Esophagus (tissue), 2 donors: ENCODE results near the gene RUFY1. TPM values are rescaled to one million over a fixed set of nuclear protein-coding genes. Genes with fewer than 3 reads are reported as not detected.

ENCODE experiments used
- H3K27ac ChIP-seq, 2 donors: one replicate each; pipeline ENCODE4 v1.5.1; 2013; ENCODE audit warnings: low read depth in 2 of 2, mild to moderate bottlenecking in 2 of 2, inconsistent platforms in 1 of 2, low read length in 1 of 2, moderate library complexity in 1 of 2
- H3K27me3 ChIP-seq, 2 donors: one replicate each; pipeline ENCODE4 v1.6.1; 2013; ENCODE audit warnings: low read length in 2 of 2, control low read depth in 1 of 2, mild to moderate bottlenecking in 1 of 2; ENCODE audit not compliant: insufficient read depth in 2 of 2, control insufficient read depth in 1 of 2
- H3K36me3 ChIP-seq, 2 donors: one replicate each; pipeline ENCODE4 v1.6.1; 2013; ENCODE audit warnings: low read length in 1 of 2; ENCODE audit not compliant: control insufficient read depth in 2 of 2, insufficient read depth in 2 of 2
- H3K4me1 ChIP-seq, 2 donors: one replicate each; pipeline ENCODE4 v1.6.1; 2013; ENCODE audit warnings: low read length in 1 of 2; ENCODE audit not compliant: control insufficient read depth in 2 of 2, insufficient read depth in 2 of 2
- H3K4me3 ChIP-seq, 2 donors: one replicate each; pipeline ENCODE4 v1.5.1; 2013; ENCODE audit warnings: low read length in 2 of 2, mild to moderate bottlenecking in 2 of 2, low read depth in 1 of 2, moderate library complexity in 1 of 2
- H3K9me3 ChIP-seq, 2 donors: one replicate each; pipeline ENCODE4 v1.6.1; 2013; ENCODE audit warnings: mild to moderate bottlenecking in 2 of 2, low read depth in 1 of 2, low read length in 1 of 2, moderate library complexity in 1 of 2; ENCODE audit not compliant: control insufficient read depth in 2 of 2, insufficient read depth in 1 of 2
- WGBS, 2 donors: extraction: QIAGEN DNeasy Blood & Tissue Kit; methylation state at CpG; one replicate each; pipeline ENCODE4 v1.1.7; 2013; 5-methylcytosine and 5-hydroxymethylcytosine counted together
- polyA plus RNA-seq, 2 donors: library from polyadenylated mRNA; stranded (reverse); fragments of 200-250 nt; gene quantifications; one replicate each; pipeline ENCODE4 v1.2.3, GENCODE V29; 2013
- donor health status: healthy with polysubstance abuse.
- donor health status: Bipolar disorder and iron deficiency.

Gene RUFY1
- polyA plus RNA-seq, 2 donors: 30.1 to 31.9 TPM

- Histone ChIP-seq H3K36me3 (peaks cover 7 to 44% of the 10 kb centered on the region in 2 donors), H3K9me3 (no peaks in the 10 kb centered on the region), H3K27me3 (no peaks in the 10 kb centered on the region), H3K27ac (peak overlapping the region; percentile 34 to 38), H3K4me1 (peaks cover 0 to 22% of the 10 kb centered on the region in 2 donors), H3K4me3 (no peak overlapping the region)
- WGBS, 2 donors: 55 to 64% methylated on average over 19 of the region's 19 CpGs
Measured at GRCh38 chr5:179607160-179607931, 57.0 kb downstream of the RUFY1 start.

- Histone ChIP-seq H3K4me3 (no peak overlapping the region), H3K4me1 (peaks cover 0 to 22% of the 10 kb centered on the region in 2 donors), H3K9me3 (no peaks in the 10 kb centered on the region), H3K27me3 (no peaks in the 10 kb centered on the region), H3K27ac (peak overlapping the region; percentile 34 to 38), H3K36me3 (peaks cover 6 to 47% of the 10 kb centered on the region in 2 donors)
- 41 to 51% methylated on average over 5 of the region's 5 CpGs for WGBS, 2 donors
Measured at GRCh38 chr5:179608131-179608581, 57.8 kb downstream of the RUFY1 start.

GRCh38 chr5:179609834-179610108 is 59.4 kb downstream of the RUFY1 start:
- no peaks in the 10 kb centered on the region for H3K9me3 ChIP-seq
- peak overlapping the region in 1 of 2 donors; percentile 34 for H3K27ac ChIP-seq
- 67 to 72% methylated on average over 8 of the region's 8 CpGs for WGBS, 2 donors
- H3K27me3 ChIP-seq: no peaks in the 10 kb centered on the region
- H3K4me3 ChIP-seq: no peak overlapping the region
- H3K36me3 ChIP-seq: peaks cover 10 to 53% of the 10 kb centered on the region in 2 donors
- peaks cover 0 to 25% of the 10 kb centered on the region in 2 donors for H3K4me1 ChIP-seq

GRCh38 chr5:179610109-179610902 is 60.0 kb downstream of the RUFY1 start:
- peak overlapping the region; percentile 30 to 34 for H3K27ac ChIP-seq
- no peaks in the 10 kb centered on the region for H3K9me3 ChIP-seq
- no peaks in the 10 kb centered on the region for H3K27me3 ChIP-seq
- H3K36me3 ChIP-seq: peaks cover 9 to 55% of the 10 kb centered on the region in 2 donors
- H3K4me1 ChIP-seq: peaks cover 0 to 24% of the 10 kb centered on the region in 2 donors
- H3K4me3 ChIP-seq: no peak overlapping the region
- WGBS, 2 donors: 52 to 63% methylated on average over 23 of the region's 23 CpGs

- Histone ChIP-seq H3K36me3 (peaks cover 8 to 55% of the 10 kb centered on the region in 2 donors), H3K4me3 (no peak overlapping the region), H3K27me3 (no peaks in the 10 kb centered on the region), H3K4me1 (peaks cover 0 to 19% of the 10 kb centered on the region in 2 donors), H3K27ac (peak overlapping the region in 1 of 2 donors; percentile 34), H3K9me3 (no peaks in the 10 kb centered on the region)
Measured at GRCh38 chr5:179610903-179611265, 60.5 kb downstream of the RUFY1 start.

GRCh38 chr5:179612577-179613459 is 62.5 kb downstream of the RUFY1 start:
- H3K4me1 ChIP-seq: peaks cover 0 to 8% of the 10 kb centered on the region in 2 donors
- H3K27me3 ChIP-seq: no peaks in the 10 kb centered on the region
- H3K4me3 ChIP-seq: no peak overlapping the region
- H3K9me3 ChIP-seq: no peaks in the 10 kb centered on the region
- WGBS, 2 donors: 76 to 78% methylated on average over 21 of the region's 21 CpGs
- H3K27ac ChIP-seq: no peak overlapping the region
- peaks cover 17 to 49% of the 10 kb centered on the region in 2 donors for H3K36me3 ChIP-seq

- Histone ChIP-seq H3K36me3 (peaks cover 17 to 53% of the 10 kb centered on the region in 2 donors), H3K4me1 (peaks cover 0 to 8% of the 10 kb centered on the region in 2 donors), H3K4me3 (no peak overlapping the region), H3K9me3 (no peaks in the 10 kb centered on the region), H3K27me3 (no peaks in the 10 kb centered on the region), H3K27ac (peak overlapping the region in 1 of 2 donors; percentile 58)
- 45 to 63% methylated on average over 8 of the region's 8 CpGs for WGBS, 2 donors
Measured at GRCh38 chr5:179613460-179614071, 63.2 kb downstream of the RUFY1 start.

- H3K27me3 ChIP-seq: no peaks in the 10 kb centered on the region
- 37 to 47% methylated on average over 8 of the region's 8 CpGs for WGBS, 2 donors
- no peaks in the 10 kb centered on the region for H3K9me3 ChIP-seq
- no peak overlapping the region for H3K27ac ChIP-seq
- no peak overlapping the region for H3K4me3 ChIP-seq
- peaks cover 17 to 48% of the 10 kb centered on the region in 2 donors for H3K36me3 ChIP-seq
- H3K4me1 ChIP-seq: peaks cover 0 to 6% of the 10 kb centered on the region in 2 donors
Measured at GRCh38 chr5:179614745-179615144, 64.4 kb downstream of the RUFY1 start.

- Histone ChIP-seq H3K4me3 (no peak overlapping the region), H3K36me3 (peaks cover 16 to 45% of the 10 kb centered on the region in 2 donors), H3K9me3 (no peaks in the 10 kb centered on the region), H3K27ac (no peak overlapping the region), H3K4me1 (peaks cover 0 to 6% of the 10 kb centered on the region in 2 donors), H3K27me3 (no peaks in the 10 kb centered on the region)
- 33 to 54% methylated on average over 2 of the region's 2 CpGs for WGBS, 2 donors
Measured at GRCh38 chr5:179615203-179615602, 64.8 kb downstream of the RUFY1 start.
